Measurements from ENCODE around the gene FADS3. TPM values are rescaled to one million over a fixed set of nuclear protein-coding genes. Genes with fewer than 3 reads are reported as not detected.

FADS3 gene
- total RNA-seq, 6 experiments from 2014 or later = 126 to 161 (median 137) TPM

GRCh38 chr11:61908730-61909316, 17.5 kb upstream of the FADS3 start:
- Mint-ChIP-seq H3K36me3 (ENCODE audit: low read depth) (no peaks in the 10 kb centered on the region), H3K27ac (no peak overlapping the region), H3K27me3 (ENCODE audit: insufficient read depth) (peaks cover 2% of the 10 kb centered on the region; the same call in 1 of the 2 replicates), H3K4me3 (no peak overlapping the region), H3K4me1 (ENCODE audit: low read depth) (no peaks in the 10 kb centered on the region), H3K9me3 (no peaks in the 10 kb centered on the region)
- no peak for DNase-seq
- TF ChIP-seq CTCF (IDR thresholded peaks at IDR 0.05) = no peak

GRCh38 chr11:61907871-61908729, 16.8 kb upstream of the FADS3 start:
- no peak overlapping the region for H3K27ac Mint-ChIP-seq
- no peaks in the 10 kb centered on the region for H3K4me1 Mint-ChIP-seq (ENCODE audit: low read depth)
- no peak for DNase-seq
- no peak for TF ChIP-seq CTCF (IDR thresholded peaks at IDR 0.05)
- H3K36me3 Mint-ChIP-seq (ENCODE audit: low read depth) = no peaks in the 10 kb centered on the region
- H3K27me3 Mint-ChIP-seq (ENCODE audit: insufficient read depth) = peaks cover 2% of the 10 kb centered on the region; the same call in 1 of the 2 replicates
- no peak overlapping the region for H3K4me3 Mint-ChIP-seq
- H3K9me3 Mint-ChIP-seq = no peaks in the 10 kb centered on the region

- H3K27ac Mint-ChIP-seq = no peak overlapping the region
- H3K4me3 Mint-ChIP-seq = no peak overlapping the region
- no peaks in the 10 kb centered on the region for H3K9me3 Mint-ChIP-seq
- TF ChIP-seq CTCF (IDR thresholded peaks at IDR 0.05) = no peak
- no peaks in the 10 kb centered on the region for H3K36me3 Mint-ChIP-seq (ENCODE audit: low read depth)
- peaks cover 3% of the 10 kb centered on the region; the same call in 1 of the 2 replicates for H3K27me3 Mint-ChIP-seq (ENCODE audit: insufficient read depth)
- no peaks in the 10 kb centered on the region for H3K4me1 Mint-ChIP-seq (ENCODE audit: low read depth)
- no peak for DNase-seq
Observed at GRCh38 chr11:61907282-61907681, 15.9 kb upstream of the FADS3 start.

GRCh38 chr11:61906522-61906909, 15.2 kb upstream of the FADS3 start:
- no peaks in the 10 kb centered on the region for H3K36me3 Mint-ChIP-seq (ENCODE audit: low read depth)
- no peak overlapping the region for H3K27ac Mint-ChIP-seq

More at GRCh38 chr11:61906522-61906909, 15.2 kb upstream of the FADS3 start:
- Mint-ChIP-seq H3K4me1 (ENCODE audit: low read depth) (no peaks in the 10 kb centered on the region), H3K27me3 (ENCODE audit: insufficient read depth) (peaks cover 3% of the 10 kb centered on the region; the same call in 1 of the 2 replicates), H3K4me3 (no peak overlapping the region), H3K9me3 (no peaks in the 10 kb centered on the region)
- TF ChIP-seq CTCF (IDR thresholded peaks at IDR 0.05) = no peak
- no peak for DNase-seq
